GM19397 (cell line): Measurements from ENCODE around the gene ZNF516.

Experiments used
- ATAC-seq: cut with Tn5 transposase; IDR thresholded peaks from one replicate; pipeline ENCODE4 v1.9.1; 2021; ENCODE audit warnings: mild to moderate bottlenecking, moderate library complexity; ENCODE audit not compliant: unreplicated experiment

ZNF516 gene

DNA sequence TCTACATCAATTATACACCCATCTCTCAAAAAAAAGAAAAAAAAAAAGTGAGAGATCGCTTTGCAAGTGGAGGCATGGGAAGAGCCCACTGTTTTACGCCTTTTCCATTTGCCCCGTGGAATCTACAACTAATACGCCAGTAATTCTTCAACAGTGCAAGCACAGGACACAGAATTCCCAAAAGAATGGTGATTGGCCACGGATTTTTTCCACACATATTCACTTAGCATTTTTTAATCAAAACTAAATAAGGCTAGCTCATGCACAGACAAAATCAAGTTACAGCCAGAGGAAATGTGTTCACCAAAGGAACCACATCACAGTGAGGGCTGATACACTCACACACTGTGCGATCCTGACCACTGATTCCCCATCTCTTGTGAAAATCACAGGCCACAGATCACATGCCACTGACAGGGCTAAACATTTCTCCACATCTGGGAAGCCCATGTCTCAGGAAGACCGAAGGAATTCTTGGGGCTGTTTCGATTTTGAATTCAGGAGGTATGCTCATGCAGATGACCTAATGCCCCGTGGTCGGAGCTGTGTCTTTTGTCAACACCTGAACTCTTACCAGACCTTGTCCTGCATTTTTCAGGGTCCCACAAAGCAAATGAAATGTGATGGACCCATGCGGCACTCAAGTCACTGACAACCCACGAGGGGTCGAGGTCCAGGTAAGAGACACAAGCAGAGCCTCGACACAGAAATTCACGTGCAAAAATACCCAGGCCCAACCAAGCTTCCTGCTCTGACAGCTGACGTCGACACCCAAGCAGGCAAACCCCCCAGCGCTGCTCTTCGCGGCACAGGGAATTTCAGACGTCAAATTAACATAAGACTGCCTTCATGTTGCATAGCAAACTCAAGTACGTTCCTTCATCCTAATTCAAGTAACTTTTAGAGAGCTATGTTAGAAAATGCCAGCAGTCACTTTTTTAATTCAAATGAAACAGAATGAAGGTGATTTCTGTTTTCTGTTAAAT lies 69.6 kb downstream of the ZNF516 start:
- no peak for ATAC-seq

GRCh38 chr18:76422838-76423237 lies 72.2 kb downstream of the ZNF516 start:
- ATAC-seq: no peak

GRCh38 chr18:76422121-76422520 lies 72.9 kb downstream of the ZNF516 start:
- ATAC-seq: no peak

- no peak for ATAC-seq
These were observed 73.4 kb downstream of the ZNF516 start for GRCh38 chr18:76421685-76422078.

GRCh38 chr18:76420898-76421684 lies 74.0 kb downstream of the ZNF516 start:
- ATAC-seq: no peak

GRCh38 chr18:76419811-76420210 lies 75.2 kb downstream of the ZNF516 start:
- no peak for ATAC-seq

DNA sequence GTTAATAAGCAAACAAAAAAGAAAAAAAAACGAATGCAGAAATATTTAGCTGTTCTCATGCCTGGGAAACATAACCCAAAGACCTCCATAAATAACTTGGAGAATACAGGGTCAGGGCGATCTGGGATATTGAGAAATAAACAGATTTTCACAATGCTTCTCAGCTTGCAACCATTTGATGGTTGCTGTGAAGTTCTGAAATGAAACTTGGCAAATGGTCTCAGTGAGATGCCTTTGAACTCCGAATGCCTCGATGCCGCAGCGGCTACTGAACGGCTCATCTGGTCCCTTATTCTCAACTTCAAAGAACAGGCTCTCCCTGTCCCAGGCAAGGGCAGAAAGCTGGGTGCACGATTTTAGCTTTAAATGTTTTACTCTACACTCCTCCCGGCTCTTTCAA lies 78.1 kb downstream of the ZNF516 start:
- ATAC-seq: no peak

DNA sequence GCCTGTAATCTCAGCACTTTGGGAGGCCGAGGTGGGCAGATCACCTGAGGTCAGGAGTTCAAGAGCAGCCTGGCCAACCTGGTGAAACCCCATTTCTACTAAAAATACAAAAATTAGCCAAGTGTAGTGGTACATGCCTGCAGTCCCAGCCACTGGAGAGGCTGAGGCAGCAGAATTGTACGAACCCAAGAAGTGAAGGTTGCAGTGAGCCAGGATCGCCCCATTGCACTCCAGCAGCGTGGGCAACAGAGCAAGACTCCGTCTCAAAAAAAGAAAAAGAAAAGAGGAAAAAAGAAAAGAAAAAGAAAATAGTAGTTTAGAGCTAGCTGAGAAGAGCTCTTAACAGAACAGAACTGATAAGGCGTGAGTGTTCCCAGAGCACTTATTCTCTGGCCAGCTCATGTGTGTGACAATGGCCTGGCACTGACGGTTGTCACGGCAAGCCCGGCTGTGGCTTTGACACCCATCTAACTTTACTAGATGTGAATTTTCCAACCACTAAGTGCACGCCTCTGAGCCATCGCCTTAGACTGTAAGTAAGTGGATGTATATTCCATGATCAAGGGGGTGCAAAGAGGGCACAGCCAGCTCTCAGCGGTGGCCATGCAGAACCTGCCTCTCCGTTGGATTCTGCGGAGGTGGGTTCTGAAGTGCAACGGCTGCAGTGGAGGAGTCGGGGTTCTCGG lies 80.0 kb downstream of the ZNF516 start:
- ATAC-seq: no peak

DNA sequence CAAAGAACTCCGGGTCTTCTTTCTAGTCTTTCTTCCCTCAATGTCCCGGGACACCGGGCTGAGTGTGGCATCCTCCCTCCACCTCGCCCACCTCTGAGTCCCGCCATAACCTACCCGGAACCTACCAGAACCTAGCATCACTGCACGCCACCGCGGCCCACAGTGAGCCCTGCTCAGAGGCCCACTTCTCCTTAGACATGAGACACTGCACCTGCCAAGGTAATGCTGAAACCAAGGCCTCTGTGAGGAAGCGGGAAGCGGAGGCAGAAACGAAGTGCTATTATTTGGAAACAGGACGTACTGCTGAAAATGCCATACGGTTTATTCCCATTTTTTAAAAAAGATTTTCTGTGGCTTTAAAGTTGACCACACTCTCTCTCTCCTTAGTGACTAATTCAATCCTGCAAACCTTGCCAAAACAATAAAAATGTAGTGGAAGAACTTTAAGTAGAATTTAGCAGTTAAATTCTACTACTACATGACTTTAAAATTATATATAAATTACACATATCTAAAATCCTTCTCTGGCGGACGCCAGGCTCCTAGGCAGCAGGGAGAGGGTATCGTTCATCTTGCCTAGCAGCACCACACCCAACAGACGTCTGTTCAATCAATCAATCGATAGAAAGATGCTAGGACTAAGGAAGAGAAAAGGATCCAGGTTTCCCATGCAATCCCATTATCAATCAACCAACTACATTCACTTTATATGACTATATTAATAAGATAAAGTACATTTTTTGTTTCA lies 82.0 kb downstream of the ZNF516 start:
- ATAC-seq: no peak

DNA sequence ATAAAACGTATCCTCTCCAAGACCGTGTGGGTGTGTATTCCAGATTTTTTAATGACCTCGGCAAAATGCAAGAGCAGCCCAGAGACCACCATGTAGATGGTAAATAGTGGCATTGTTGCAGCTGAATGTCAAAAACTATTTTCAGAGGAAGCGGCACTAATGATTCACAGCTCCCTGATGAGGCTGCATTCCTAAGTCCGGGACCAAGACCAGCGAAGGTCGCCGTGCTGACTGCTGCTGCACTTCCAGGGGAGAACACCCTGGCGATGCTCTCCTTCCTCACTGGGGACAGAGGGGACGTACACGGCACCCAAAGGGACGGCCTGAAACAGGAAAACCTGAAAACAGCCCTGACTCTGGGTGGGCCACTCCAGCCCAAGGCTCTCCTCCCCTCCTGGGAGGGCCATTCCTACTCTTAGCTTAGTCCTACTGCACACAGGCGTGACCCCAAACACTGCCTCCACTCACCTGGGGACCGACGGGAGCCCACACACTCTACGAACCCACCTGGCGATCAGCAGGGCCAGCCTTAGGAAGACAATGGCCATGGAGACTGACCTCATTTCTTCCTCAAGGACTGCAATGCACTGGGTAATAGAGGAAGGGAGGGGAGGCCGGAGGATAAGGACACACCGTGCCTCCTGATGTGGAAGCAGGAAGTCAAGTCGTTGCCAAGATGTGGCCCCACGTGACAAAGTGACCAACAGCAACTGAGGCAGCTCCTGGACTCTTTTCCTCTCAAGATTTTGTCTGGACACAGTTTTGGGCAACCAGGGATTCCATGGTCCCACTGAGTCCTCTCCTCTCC lies 82.8 kb downstream of the ZNF516 start:
- no peak for ATAC-seq

GRCh38 chr18:76410660-76411417 lies 84.2 kb downstream of the ZNF516 start:
- ATAC-seq: no peak

DNA sequence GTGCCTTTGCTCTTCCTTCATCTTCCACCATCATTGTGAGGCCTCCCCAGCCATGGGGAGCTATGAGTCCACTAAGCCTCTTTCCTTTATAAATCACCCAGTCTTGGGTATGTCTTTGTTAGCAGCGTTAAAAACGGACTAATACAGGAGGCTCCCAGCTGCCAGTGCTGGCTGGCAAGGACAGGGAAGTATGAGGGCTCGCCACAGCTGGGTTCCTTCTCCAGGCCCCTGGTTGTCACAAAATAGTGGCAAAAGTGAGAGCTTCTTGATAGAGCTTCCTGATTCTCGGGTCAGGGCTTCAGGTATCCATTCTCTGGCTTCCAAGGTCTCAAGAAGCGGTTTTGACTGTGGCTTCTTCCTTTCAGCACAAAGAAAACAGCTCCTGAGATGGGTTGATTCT lies 85.0 kb downstream of the ZNF516 start:
- ATAC-seq: no peak

DNA sequence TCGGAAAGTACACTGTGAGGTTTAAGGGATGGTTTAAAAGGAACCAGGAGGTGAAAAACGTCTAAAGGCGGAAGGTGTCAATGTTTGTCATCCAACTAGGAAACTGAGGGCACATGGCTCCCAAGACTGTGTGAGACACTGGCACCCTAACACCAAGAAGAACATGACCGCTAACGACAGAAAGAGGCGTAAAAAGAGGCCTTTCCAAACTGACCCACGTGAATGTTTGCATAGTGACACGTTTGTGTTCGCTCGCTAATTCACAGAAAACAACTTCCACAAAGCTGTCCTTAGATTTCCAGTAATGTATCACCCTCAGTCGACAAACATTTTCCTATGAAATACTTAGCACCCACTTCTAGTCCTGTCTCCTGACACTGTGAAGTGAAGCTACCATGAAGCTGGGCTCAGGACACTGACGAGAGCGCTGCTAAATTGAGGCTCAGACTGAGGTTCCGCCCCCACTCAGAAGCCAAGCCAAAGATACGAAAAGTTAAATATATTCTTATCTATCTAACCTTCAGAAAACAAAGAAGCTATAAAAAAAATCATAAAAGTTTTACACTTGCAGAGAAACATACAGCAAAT lies 86.5 kb downstream of the ZNF516 start:
- ATAC-seq: no peak

GRCh38 chr18:76407681-76408080 lies 87.4 kb downstream of the ZNF516 start:
- ATAC-seq: no peak

DNA sequence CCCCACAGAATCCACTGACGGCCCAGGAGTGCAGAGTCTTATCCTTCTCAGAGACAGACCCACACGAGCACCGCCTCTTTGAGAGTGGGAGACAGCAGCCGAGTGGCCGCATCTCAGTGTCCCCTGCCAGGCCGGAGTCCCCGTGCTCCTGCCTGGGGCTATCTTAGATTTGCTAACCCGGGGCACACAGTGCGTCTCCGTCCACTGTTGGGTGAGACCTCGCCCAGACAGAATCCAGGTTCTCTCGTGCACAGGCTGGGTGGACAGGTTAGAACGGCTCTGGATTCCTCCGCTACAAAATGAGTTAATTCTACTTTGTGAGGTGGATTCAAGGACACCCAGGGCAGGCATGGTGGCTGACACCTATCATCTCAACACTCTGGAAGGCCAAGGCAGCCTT lies 88.3 kb downstream of the ZNF516 start:
- no peak for ATAC-seq

DNA sequence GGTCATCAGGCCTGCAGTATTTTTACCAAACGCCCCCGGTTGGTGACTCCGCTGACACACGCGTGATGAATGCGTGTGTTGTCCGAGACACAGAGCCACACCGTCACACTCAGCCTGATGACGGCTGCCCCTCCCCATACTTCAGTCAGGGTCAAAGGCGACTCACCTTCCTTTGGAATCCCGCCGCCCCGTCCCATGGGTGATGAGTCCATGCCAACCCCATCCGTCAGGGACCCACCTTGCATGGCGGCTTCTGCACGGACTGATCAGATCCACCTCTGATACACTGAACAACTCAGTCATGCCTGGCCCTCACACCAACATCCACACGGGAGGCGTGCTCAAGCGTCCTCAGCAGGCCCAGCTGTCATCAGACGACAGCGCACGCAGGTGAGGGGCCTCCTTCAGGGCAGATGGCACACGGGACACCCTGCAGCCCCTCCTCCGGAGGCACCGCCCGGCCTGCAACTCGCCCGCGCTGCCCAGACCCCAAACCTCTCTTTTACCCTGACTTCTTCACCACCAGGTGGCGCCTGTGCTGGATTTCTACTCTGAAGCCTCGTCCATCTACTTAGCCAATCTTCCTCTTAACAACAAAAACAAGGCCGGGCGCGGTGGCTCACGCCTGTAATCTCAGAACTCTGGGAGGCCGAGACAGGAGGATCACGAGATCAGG lies 89.2 kb downstream of the ZNF516 start:
- ATAC-seq: no peak

DNA sequence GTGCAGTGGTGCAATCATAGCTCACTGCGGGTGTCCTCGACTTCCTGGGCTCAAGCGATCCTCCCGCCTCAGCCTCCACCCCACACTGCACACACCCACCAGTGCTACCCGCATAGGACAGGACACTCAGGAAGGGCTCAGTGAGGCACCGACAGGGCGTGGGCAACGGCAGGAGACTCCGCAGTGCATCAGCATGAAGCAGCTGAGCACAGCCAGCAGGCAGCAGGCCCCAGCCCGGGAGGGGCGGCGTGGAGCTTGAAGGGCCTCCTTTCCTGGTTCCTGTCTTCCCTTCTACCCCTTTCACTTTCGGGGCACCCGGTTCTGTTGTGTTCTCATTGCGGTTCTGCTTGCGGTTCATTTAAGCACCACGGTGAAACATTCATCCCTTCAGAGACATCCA lies 89.8 kb downstream of the ZNF516 start:
- ATAC-seq: no peak

DNA sequence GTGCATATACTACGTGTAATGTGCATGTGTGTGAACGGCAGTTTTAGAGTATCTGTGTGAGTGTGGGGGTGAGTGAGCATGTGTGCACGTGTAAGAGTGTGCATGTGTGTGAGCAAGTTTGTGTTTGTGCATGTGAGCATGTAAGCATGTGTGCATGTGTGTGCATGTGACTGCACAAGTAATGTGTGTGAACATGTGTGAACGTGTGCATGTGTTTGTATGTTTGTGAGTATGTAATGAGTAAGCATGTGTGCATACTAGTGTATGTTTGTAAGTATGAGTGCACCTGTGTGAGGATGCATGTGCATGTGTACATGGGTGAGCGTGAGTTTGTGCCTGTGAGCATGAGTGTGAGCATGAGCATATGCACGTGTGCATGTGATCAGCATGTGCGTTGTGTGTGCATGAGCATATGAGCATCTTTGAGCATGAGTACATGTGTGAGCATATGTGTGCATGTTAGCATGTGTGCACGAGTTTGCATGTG lies 90.7 kb downstream of the ZNF516 start:
- no peak for ATAC-seq
